ENCODE data around the gene TAOK1.

The TAOK1 gene

GRCh38 chr17:29379084-29379991, 10.8 kb upstream of the TAOK1 start:
- DNase-seq: no peak

- no peak for DNase-seq
Observed at GRCh38 chr17:29383686-29384085, 6.5 kb upstream of the TAOK1 start.

- DNase-seq: no peak
Observed at GRCh38 chr17:29384901-29385300, 5.3 kb upstream of the TAOK1 start.

DNA sequence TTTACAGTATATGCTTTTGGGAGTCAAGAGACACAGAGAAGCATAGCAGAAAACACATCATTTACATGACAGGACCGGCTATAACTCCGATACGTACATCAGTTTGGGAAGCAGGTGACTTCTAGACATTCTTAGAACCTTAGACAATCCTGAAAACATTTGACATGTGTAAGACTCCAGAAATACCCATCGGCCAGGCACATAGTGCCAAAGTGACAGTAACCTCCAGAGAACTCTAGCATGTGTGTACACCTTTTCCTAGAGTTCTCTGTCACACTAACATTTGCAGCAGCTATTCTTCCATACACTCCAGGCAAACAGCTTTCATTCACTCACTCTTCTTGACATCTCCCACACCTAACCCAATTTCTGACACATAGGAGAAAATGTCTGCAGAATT, 3.4 kb upstream of the TAOK1 start:
- DNase-seq: no peak

GRCh38 chr17:29388937-29389336, 1.2 kb upstream of the TAOK1 start:
- DNase-seq: no peak

- DNase-seq: peak; percentile 18
Observed at GRCh38 chr17:29390851-29391631, 878 bp downstream of the TAOK1 start.

GRCh38 chr17:29393436-29393835, 3.3 kb downstream of the TAOK1 start:
- DNase-seq: no peak

DNA sequence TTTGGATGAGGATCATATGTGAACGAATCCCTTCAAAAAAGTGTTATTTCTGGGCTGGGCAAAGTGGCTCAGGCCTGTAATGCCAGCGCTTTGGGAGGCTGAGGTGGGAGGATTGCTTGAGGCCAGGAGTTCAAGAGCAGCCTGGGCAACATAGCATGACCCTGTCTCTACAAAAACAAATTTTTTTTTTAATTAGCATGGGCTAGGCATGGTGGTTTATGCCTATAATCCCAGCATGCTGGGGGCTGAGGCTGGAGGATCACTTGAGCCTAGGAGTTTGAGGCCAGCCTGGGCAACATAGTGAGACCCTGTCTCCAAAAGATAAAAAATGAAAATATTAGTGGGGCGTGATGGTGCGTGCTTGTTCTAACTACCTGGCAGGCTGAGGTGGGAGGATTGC, 4.6 kb downstream of the TAOK1 start:
- DNase-seq: no peak

GRCh38 chr17:29396066-29396465, 5.9 kb downstream of the TAOK1 start:
- no peak for DNase-seq

- DNase-seq: no peak
Observed at GRCh38 chr17:29399634-29400033, 9.5 kb downstream of the TAOK1 start.

DNA sequence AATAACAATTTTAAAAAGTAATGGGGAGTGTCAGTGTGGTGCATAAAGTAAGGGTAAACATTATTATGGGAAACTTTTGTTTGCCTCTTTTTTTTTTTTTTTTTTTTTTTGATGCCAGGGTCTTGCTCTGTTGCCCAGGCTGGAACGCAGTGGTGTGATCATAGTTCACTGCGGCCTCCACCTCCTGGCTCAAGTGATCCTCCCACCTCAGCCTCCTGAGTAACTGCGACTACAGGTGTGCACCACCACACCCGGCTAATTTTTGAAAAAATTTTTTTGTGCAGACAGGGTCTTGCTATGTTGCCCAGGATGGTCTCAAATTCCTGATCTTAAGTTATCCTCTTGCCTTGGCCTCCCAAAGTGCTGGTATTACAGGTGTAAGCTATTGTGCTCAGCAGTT, 10.7 kb downstream of the TAOK1 start:
- no peak for DNase-seq

DNA sequence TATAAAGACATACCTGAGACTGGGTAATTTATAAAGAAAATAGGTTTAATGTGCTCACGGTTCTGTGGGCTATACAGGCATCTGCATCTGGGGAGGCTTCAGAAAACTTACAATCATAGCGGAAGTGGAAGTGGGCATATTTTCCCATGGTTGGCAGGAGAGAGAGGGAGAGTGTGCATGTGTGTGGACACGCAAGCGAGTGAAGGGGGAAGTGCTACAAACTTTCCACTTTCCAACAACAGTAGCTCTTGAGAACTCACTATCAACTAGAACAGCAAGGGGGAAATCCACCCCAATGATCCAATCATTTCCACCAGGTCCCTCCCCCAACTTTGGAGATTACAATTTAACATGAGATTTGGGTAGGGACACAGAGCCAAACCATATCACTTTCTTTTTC, 11.1 kb downstream of the TAOK1 start:
- no peak for DNase-seq

- DNase-seq: no peak
Observed at GRCh38 chr17:29407856-29408255, 17.7 kb downstream of the TAOK1 start.

DNA sequence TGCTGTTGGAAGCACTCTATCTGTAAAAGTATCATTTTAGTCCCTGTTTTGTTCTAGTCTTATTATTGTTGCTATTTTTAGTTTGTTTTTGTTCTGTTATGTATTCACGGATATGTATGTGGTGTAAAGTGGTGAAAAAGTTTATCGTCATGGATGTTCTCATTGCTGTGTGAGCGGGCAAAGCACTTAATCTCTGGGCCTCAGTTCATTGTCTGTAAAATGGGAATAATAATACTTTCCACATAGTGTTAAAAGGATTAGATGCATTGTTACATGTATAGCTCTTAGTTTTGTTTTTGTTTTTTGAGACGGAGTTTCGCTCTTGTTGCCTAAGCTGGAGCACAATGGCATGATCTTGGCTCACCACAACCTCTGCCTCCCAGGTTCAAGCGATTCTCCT, 19.8 kb downstream of the TAOK1 start:
- DNase-seq: no peak

- no peak for DNase-seq
Observed at GRCh38 chr17:29412780-29413565, 22.8 kb downstream of the TAOK1 start.

DNA sequence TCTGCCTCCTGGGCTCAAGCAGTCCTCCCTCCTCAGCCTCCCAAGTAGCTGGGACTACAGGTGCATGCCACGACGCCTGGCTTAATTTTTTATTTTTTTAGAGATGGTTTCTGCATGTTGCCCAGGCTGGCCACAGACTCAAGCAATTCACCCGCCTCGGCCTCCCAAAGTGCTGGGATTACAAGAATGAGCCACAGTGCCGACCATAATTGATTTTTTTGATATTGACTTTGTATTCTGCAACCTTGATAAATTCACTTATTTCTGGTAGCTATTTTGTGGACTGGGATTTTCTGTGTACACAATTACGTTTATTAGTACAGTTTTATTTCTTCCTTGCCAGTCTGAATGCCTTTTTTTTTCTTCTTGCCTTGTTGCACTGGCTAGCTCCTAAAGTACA, 30.0 kb downstream of the TAOK1 start:
- DNase-seq: no peak

- no peak for DNase-seq
Observed at GRCh38 chr17:29430275-29430674, 40.1 kb downstream of the TAOK1 start.

- no peak for DNase-seq
Observed at GRCh38 chr17:29433541-29433940, 43.4 kb downstream of the TAOK1 start.

GRCh38 chr17:29434550-29434949, 44.4 kb downstream of the TAOK1 start:
- DNase-seq: no peak

- no peak for DNase-seq
Observed at GRCh38 chr17:29442451-29442850, 52.3 kb downstream of the TAOK1 start.

DNA sequence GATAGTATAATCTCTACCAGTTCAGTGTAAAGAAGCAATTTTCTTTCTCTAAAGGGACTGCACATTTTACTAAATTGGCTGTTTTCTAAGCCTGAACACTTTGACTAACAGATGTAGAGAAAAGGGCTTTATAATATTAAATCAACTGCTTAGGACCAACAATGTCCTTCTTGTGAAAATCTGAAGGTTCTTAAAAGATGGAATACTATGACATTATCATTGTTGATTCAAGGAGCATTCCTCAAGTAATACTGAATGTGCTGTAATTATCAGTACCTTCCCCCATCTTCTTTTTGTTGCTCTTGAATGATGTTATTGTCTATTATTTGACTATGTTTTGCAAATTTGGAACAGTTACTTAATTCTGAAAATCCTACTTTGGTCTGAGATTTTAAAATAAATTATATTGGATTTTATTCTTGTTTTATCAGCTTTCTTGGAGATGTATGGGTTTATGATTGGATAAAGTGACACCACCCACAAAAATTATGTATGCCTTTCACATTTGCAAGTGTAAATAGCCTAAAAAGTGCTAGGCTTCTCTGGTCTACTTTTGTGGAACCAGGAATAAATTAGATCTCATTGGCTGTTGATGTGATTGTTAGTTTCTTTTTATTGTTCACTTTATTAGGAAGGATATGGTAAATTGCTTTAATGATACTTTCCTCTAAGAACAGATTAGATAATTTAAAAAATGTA, 53.0 kb downstream of the TAOK1 start:
- no peak for DNase-seq

GRCh38 chr17:29444589-29444988, 54.4 kb downstream of the TAOK1 start:
- DNase-seq: no peak

- no peak for DNase-seq
Observed at GRCh38 chr17:29445844-29446243, 55.7 kb downstream of the TAOK1 start.
